Upper lobe of right lung (tissue), 1 donor: ENCODE measurements around the gene METTL13. TPM values are rescaled to one million over a fixed set of nuclear protein-coding genes. Genes with fewer than 3 reads are reported as not detected.

ENCODE experiments used
- ATAC-seq: fragments of 200-7000 bp; cut with Tn5 transposase; one replicate; pipeline ENCODE4 v1.9.1; 2020; ENCODE audit warnings: mild to moderate bottlenecking, moderate library complexity
- DNase-seq: peaks from one replicate; pipeline ENCODE4 v3.0.0-alpha.2; 2020
- H3K27ac ChIP-seq: fragments of 200-600 bp; one replicate; pipeline ENCODE4 v1.8.0; 2022
- H3K27me3 ChIP-seq: fragments of 200-600 bp; one replicate; pipeline ENCODE4 v1.8.0; 2022; ENCODE audit warnings: mild to moderate bottlenecking
- H3K36me3 ChIP-seq: fragments of 200-600 bp; one replicate; pipeline ENCODE4 v1.8.0; 2022
- H3K4me1 ChIP-seq: fragments of 200-600 bp; one replicate; pipeline ENCODE4 v1.8.0; 2022
- H3K4me3 ChIP-seq: fragments of 200-600 bp; one replicate; pipeline ENCODE4 v1.8.0; 2022; ENCODE audit warnings: mild to moderate bottlenecking
- H3K9me3 ChIP-seq: fragments of 200-600 bp; one replicate; pipeline ENCODE4 v1.8.0; 2022
- CTCF ChIP-seq: fragments of 200-600 bp; IDR thresholded peaks from one replicate; pipeline ENCODE4 v1.8.0; 2022; ENCODE audit warnings: antibody characterized with exemption
- intact Hi-C: fragments of 100-400 bp; cut with DNase I; formaldehyde crosslinking; loops from one replicate; pipeline ENCODE4 v1.11.0; 2022
- total RNA-seq: library from RNA; stranded (reverse); fragmentation: NEBNext Ultra II Directional; extraction: Animal tissue kit (Norgen Biotek cat#: 25700); gene quantifications from one replicate; pipeline ENCODE4 v1.2.1, GENCODE V29; 2021
- donor health status: DM: no; HTN: yes; CAD: no; lungs with severe emphysema.

The METTL13 gene
- total RNA-seq, 1 donor from 2014 or later: 27.8 TPM

- intact Hi-C loops: no loop called here
- ATAC-seq (no peak), DNase-seq (no peak)
- Histone ChIP-seq H3K36me3 (no peaks in the 10 kb centered on the region), H3K4me1 (no peaks in the 10 kb centered on the region), H3K9me3 (no peaks in the 10 kb centered on the region), H3K27ac (no peak overlapping the region), H3K4me3 (no peak overlapping the region), H3K27me3 (no peaks in the 10 kb centered on the region)
- TF ChIP-seq CTCF: no peak
These were observed 34.9 kb downstream of the METTL13 start for GRCh38 chr1:171816300-171816901.

- intact Hi-C loops: no loop called here
These were observed 36.2 kb downstream of the METTL13 start for GRCh38 chr1:171817511-171818265.

GRCh38 chr1:171819946-171820345, 38.5 kb downstream of the METTL13 start:
- no peak for DNase-seq
- Histone ChIP-seq H3K27me3 (no peaks in the 10 kb centered on the region), H3K27ac (no peak overlapping the region), H3K4me1 (no peaks in the 10 kb centered on the region), H3K9me3 (no peaks in the 10 kb centered on the region), H3K4me3 (no peak overlapping the region), H3K36me3 (no peaks in the 10 kb centered on the region)
- intact Hi-C loops: no loop called here
- no peak for TF ChIP-seq CTCF
- no peak for ATAC-seq

More at GRCh38 chr1:171817511-171818265, 36.2 kb downstream of the METTL13 start:
- ATAC-seq (no peak), DNase-seq (no peak)
- H3K27me3 ChIP-seq: no peaks in the 10 kb centered on the region
- H3K36me3 ChIP-seq: no peaks in the 10 kb centered on the region
- H3K4me1 ChIP-seq: no peaks in the 10 kb centered on the region
- H3K9me3 ChIP-seq: no peaks in the 10 kb centered on the region
- H3K27ac ChIP-seq: no peak overlapping the region
- no peak overlapping the region for H3K4me3 ChIP-seq
- no peak for TF ChIP-seq CTCF

- no peaks in the 10 kb centered on the region for H3K27me3 ChIP-seq
- no peak overlapping the region for H3K4me3 ChIP-seq
- no peaks in the 10 kb centered on the region for H3K36me3 ChIP-seq
- no peak overlapping the region for H3K27ac ChIP-seq
- TF ChIP-seq CTCF: no peak
- DNase-seq (no peak), ATAC-seq (no peak)
- intact Hi-C loops: no loop called here
- H3K4me1 ChIP-seq: no peaks in the 10 kb centered on the region
- no peaks in the 10 kb centered on the region for H3K9me3 ChIP-seq
These were observed 45.5 kb downstream of the METTL13 start for GRCh38 chr1:171826973-171827372.

GRCh38 chr1:171828794-171829193, 47.3 kb downstream of the METTL13 start:
- no peak overlapping the region for H3K4me3 ChIP-seq
- DNase-seq (no peak), ATAC-seq (no peak)
- H3K9me3 ChIP-seq: no peaks in the 10 kb centered on the region
- intact Hi-C loops: no loop called here
- TF ChIP-seq CTCF: no peak
- H3K27me3 ChIP-seq: no peaks in the 10 kb centered on the region
- no peaks in the 10 kb centered on the region for H3K36me3 ChIP-seq
- no peaks in the 10 kb centered on the region for H3K4me1 ChIP-seq
- no peak overlapping the region for H3K27ac ChIP-seq
